Endometrial microvascular endothelial cells (primary cell): Measurements from ENCODE around the gene APOBEC3F. TPM values are rescaled to one million over a fixed set of nuclear protein-coding genes. Genes with fewer than 3 reads are reported as not detected.

Experiments used
- in situ Hi-C: cut with HindIII; loops from 2 replicates; pipeline ENCODE4 v1.10.0; 2017; ENCODE audit warnings: low sequenced_read_pairs, low pct_unique_long_range_greater_than_20kb; ENCODE audit errors: inconsistent ontology term
- total RNA-seq: library from RNA; depleted of rRNA; stranded (reverse); fragments of >200 nt; gene quantifications from one replicate; pipeline ENCODE4 v1.2.3, GENCODE V29; 2015; ENCODE audit errors: inconsistent ontology term

APOBEC3F gene
- total RNA-seq, 1 donor from 2014 or later: 9.4 TPM

- in situ Hi-C loops: no loop called here
Measured at GRCh38 chr22:39087098-39087497, 46.4 kb downstream of the APOBEC3F start.

GRCh38 chr22:39087881-39088684 is 47.4 kb downstream of the APOBEC3F start:
- in situ Hi-C loops: no loop called here

- in situ Hi-C loops: no loop called here
Measured at GRCh38 chr22:39088685-39089032, 48.0 kb downstream of the APOBEC3F start.

- in situ Hi-C loops: no loop called here
Measured at GRCh38 chr22:39089928-39090327, 49.3 kb downstream of the APOBEC3F start.

- in situ Hi-C loops: no loop called here
Measured at GRCh38 chr22:39090426-39091064, 49.9 kb downstream of the APOBEC3F start.

- in situ Hi-C loops: no loop called here
Measured at GRCh38 chr22:39091126-39092081, 50.7 kb downstream of the APOBEC3F start.

- in situ Hi-C loops: no loop called here
Measured at GRCh38 chr22:39092111-39092862, 51.6 kb downstream of the APOBEC3F start.

- in situ Hi-C loops: no loop called here
Measured at GRCh38 chr22:39094717-39095389, 54.2 kb downstream of the APOBEC3F start.

- in situ Hi-C loops: no loop called here
Measured at GRCh38 chr22:39095971-39096370, 55.3 kb downstream of the APOBEC3F start.

GRCh38 chr22:39097098-39098020 is 56.7 kb downstream of the APOBEC3F start, which contains the start of gene APOBEC3H:
Gene APOBEC3H, plus strand, starts transcription at chr22:39097244. Its CDS starts 3,035 bp downstream, at chr22:39100279.
- in situ Hi-C loops: no loop called here

- in situ Hi-C loops: no loop called here
Measured at GRCh38 chr22:39098026-39098425, 57.4 kb downstream of the APOBEC3F start.

GRCh38 chr22:39098576-39098975 is 57.9 kb downstream of the APOBEC3F start:
- in situ Hi-C loops: no loop called here

GRCh38 chr22:39101226-39101625 is 60.6 kb downstream of the APOBEC3F start:
- in situ Hi-C loops: no loop called here

GRCh38 chr22:39103431-39103830 is 62.8 kb downstream of the APOBEC3F start:
- in situ Hi-C loops: no loop called here
